Keratinocyte (primary cell): ENCODE data around the gene PIAS3. TPM values are rescaled to one million over a fixed set of nuclear protein-coding genes. Genes with fewer than 3 reads are reported as not detected.

Experiments used
- DNase-seq: peaks from one replicate; pipeline ENCODE4 v3.0.0-alpha.2; 2011; ENCODE audit warnings: low read depth, missing footprints, low spot score
- FAIRE-seq: peaks from 2 replicates; lab custom pipeline; 2011; peaks lifted over from hg19 to GRCh38; lab: Jason Lieb, UNC
- H2AFZ ChIP-seq: 2 replicates; pipeline ENCODE4 v1.6.0; 2012; ENCODE audit warnings: low read length, control low read depth, inconsistent platforms; ENCODE audit not compliant: control insufficient read depth
- H3K27ac ChIP-seq: 2 replicates; pipeline ENCODE4 v1.5.1; 2011; ENCODE audit warnings: low read length; ENCODE audit not compliant: control insufficient read depth, insufficient read depth
- H3K27me3 ChIP-seq: 3 replicates; pipeline ENCODE4 v1.6.0; 2011; ENCODE audit warnings: low read length; ENCODE audit not compliant: control insufficient read depth, insufficient read depth; ENCODE audit errors: extremely low read depth
- H3K36me3 ChIP-seq, 2 experiments: 2 replicates in 1 of 2; 3 replicates in 1 of 2; pipeline ENCODE4 v1.5.1; 2011; ENCODE audit warnings: low read length in 2 of 2, mild to moderate bottlenecking in 1 of 2; ENCODE audit not compliant: control insufficient read depth in 2 of 2, insufficient read depth in 2 of 2; ENCODE audit errors: extremely low read depth in 1 of 2
- H3K4me1 ChIP-seq: 3 replicates; pipeline ENCODE4 v1.5.1; 2011; ENCODE audit warnings: low read length; ENCODE audit not compliant: control insufficient read depth, insufficient read depth; ENCODE audit errors: extremely low read depth
- H3K4me2 ChIP-seq: 3 replicates; pipeline ENCODE4 v1.6.0; 2011; ENCODE audit warnings: low read depth, low read length; ENCODE audit not compliant: control insufficient read depth, insufficient read depth; ENCODE audit errors: extremely low read depth
- H3K4me3 ChIP-seq, 3 experiments: fragments of 200-600 bp in 1 of 3; sonication (generic) in 1 of 3; 2 replicates in 2 of 3; 3 replicates in 1 of 3; pipeline ENCODE4 v1.5.1; 2011 to 2016; ENCODE audit warnings: low read length in 3 of 3, mild to moderate bottlenecking in 3 of 3, control low read depth in 2 of 3, inconsistent platforms in 1 of 3, low read depth in 1 of 3, mixed read lengths in 1 of 3, mixed run types in 1 of 3, moderate library complexity in 1 of 3; ENCODE audit not compliant: control insufficient read depth in 2 of 3, insufficient read depth in 2 of 3; ENCODE audit errors: extremely low read depth in 1 of 3
- H3K79me2 ChIP-seq: 2 replicates; pipeline ENCODE4 v1.6.0; 2012; ENCODE audit warnings: low read length; ENCODE audit not compliant: control insufficient read depth, insufficient read depth
- H3K9ac ChIP-seq: 3 replicates; pipeline ENCODE4 v1.6.0; 2011; ENCODE audit warnings: low read length; ENCODE audit not compliant: control insufficient read depth, insufficient read depth; ENCODE audit errors: extremely low read depth
- H3K9me1 ChIP-seq: 3 replicates; pipeline ENCODE4 v1.6.0; 2011; ENCODE audit warnings: low read length; ENCODE audit not compliant: control insufficient read depth, insufficient read depth; ENCODE audit errors: extremely low read depth
- H3K9me3 ChIP-seq: 2 replicates; pipeline ENCODE4 v1.5.1; 2012; ENCODE audit warnings: low read depth, low read length; ENCODE audit not compliant: control insufficient read depth
- H4K20me1 ChIP-seq: 3 replicates; pipeline ENCODE4 v1.6.0; 2011; ENCODE audit warnings: low read length; ENCODE audit not compliant: control insufficient read depth, insufficient read depth; ENCODE audit errors: extremely low read depth
- CTCF ChIP-seq, 3 experiments: IDR thresholded peaks in 1 of 3; conservative IDR thresholded peaks in 1 of 3; optimal IDR thresholded peaks in 1 of 3; 2 replicates in 2 of 3; 3 replicates in 1 of 3; pipeline versions ENCODE3 to v1.5.1; 2011; ENCODE audit warnings: low read length in 3 of 3, mild to moderate bottlenecking in 3 of 3, moderate library complexity in 2 of 3, control low read depth in 1 of 3, inconsistent platforms in 1 of 3; ENCODE audit not compliant: insufficient read depth in 2 of 3; ENCODE audit errors: extremely low read depth in 1 of 3
- EZH2 ChIP-seq: IDR thresholded peaks from one replicate; pipeline ENCODE4 v1.6.1; 2012; ENCODE audit warnings: inconsistent platforms, mild to moderate bottlenecking, low read length, moderate library complexity
- dilution Hi-C: fragments of 300-500 bp; cut with MboI; formaldehyde crosslinking; loops from one replicate; pipeline ENCODE4 v1.7.0; 2020; ENCODE audit warnings: low sequenced_read_pairs; ENCODE audit not compliant: extremely low pct_ligation_motif_present
- polyA plus RNA-seq, 5 experiments: library from polyadenylated mRNA; depleted of rRNA in 3 of 5; stranded (reverse) in 3 of 5; stranded (forward) in 1 of 5; unstranded in 1 of 5; fragments of >200 nt; gene quantifications; 1 replicate in 1 of 5; 2 replicates in 3 of 5; 3 replicates in 1 of 5; pipeline versions ENCODE4 v1.2.1 to v1.2.3, GENCODE V29; 2011 to 2012; ENCODE audit warnings: missing spikeins in 2 of 5, low read depth in 1 of 5, low replicate concordance in 1 of 5

PIAS3 gene
- polyA plus RNA-seq, 1 donor (not counting 4 experiments of a cell fraction or from before 2014, with no cell fraction given): 26.9 TPM

GRCh38 chr1:145898756-145899155 is 39.9 kb upstream of the PIAS3 start:
- H3K27me3 ChIP-seq: no peaks in the 10 kb centered on the region
- no peak overlapping the region for H3K4me2 ChIP-seq
- H3K79me2 ChIP-seq: no peaks in the 10 kb centered on the region
- H3K4me3 ChIP-seq: no peak overlapping the region
- H3K9ac ChIP-seq: no peak overlapping the region
- DNase-seq (no peak), FAIRE-seq (no peak)
- no peaks in the 10 kb centered on the region for H3K9me1 ChIP-seq
- H4K20me1 ChIP-seq: no peaks in the 10 kb centered on the region
- no peaks in the 10 kb centered on the region for H3K4me1 ChIP-seq
- dilution Hi-C loops: no loop called here
- H3K36me3 ChIP-seq: peaks cover 2 to 3% of the 10 kb centered on the region in 2 experiments
- no peak overlapping the region for H3K27ac ChIP-seq
- H2AFZ ChIP-seq: no peak overlapping the region
- no peaks in the 10 kb centered on the region for H3K9me3 ChIP-seq
- TF ChIP-seq EZH2 (no peak), CTCF (optimal IDR thresholded peaks at IDR 0.05 in 1 of 3, IDR thresholded peaks at IDR 0.05 in 1 of 3, conservative IDR thresholded peaks at IDR 0.05 in 1 of 3; ENCODE audit: extremely low read depth in 1 of 3, insufficient read depth in 2 of 3, low read length in 3 of 3) (no peak)

GRCh38 chr1:145897969-145898368 is 39.1 kb upstream of the PIAS3 start:
- Histone ChIP-seq H4K20me1 (no peaks in the 10 kb centered on the region), H3K9me3 (no peaks in the 10 kb centered on the region), H3K9me1 (no peaks in the 10 kb centered on the region), H2AFZ (no peak overlapping the region), H3K79me2 (no peaks in the 10 kb centered on the region), H3K36me3 (peaks cover 2 to 3% of the 10 kb centered on the region in 2 experiments), H3K27ac (no peak overlapping the region), H3K4me3 (no peak overlapping the region), H3K27me3 (no peaks in the 10 kb centered on the region), H3K4me2 (no peak overlapping the region), H3K9ac (no peak overlapping the region), H3K4me1 (peaks cover 3% of the 10 kb centered on the region)
- FAIRE-seq: no peak
- dilution Hi-C loops: no loop called here
- TF ChIP-seq CTCF (optimal IDR thresholded peaks at IDR 0.05 in 1 of 3, IDR thresholded peaks at IDR 0.05 in 1 of 3, conservative IDR thresholded peaks at IDR 0.05 in 1 of 3; ENCODE audit: extremely low read depth in 1 of 3, insufficient read depth in 2 of 3, low read length in 3 of 3): no peak
- no peak for TF ChIP-seq EZH2
- DNase-seq: no peak
